GM19324 (cell line): Measurements from ENCODE around the gene KLHL21.

ENCODE experiments used
- ATAC-seq: cut with Tn5 transposase; IDR thresholded peaks from one replicate; pipeline ENCODE4 v1.9.1; 2021; ENCODE audit warnings: mild to moderate bottlenecking, moderate library complexity; ENCODE audit not compliant: unreplicated experiment, low FRiP score

The KLHL21 gene

DNA sequence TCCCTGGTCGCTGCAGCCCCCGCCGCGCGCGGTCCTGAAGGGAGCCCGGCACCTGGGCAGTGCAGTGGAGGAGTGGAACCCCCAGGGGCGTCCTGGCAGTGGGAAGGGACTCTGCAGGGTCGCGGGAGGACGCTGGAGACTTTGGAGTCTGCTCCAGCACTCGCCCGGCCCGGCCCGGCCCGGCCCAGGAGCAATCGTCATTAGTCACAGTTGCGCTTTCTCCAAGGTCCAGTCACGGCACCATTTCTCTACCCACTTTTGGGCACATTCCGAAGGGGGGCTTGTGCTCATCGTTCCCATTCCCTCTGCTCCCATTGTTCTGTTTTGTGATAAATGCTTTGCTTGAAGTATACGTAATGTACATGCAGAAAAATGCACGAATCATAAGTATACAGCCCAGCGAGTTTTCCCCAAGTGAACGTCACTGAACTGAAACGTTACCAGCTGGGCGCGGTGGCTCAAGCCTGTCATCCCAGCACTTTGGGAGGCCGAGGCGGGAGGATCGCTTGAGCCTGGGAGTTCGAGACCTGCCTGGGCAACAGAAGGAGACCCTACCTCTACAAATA lies 23.0 kb upstream of the KLHL21 start:
- ATAC-seq, result peak; percentile 28

DNA sequence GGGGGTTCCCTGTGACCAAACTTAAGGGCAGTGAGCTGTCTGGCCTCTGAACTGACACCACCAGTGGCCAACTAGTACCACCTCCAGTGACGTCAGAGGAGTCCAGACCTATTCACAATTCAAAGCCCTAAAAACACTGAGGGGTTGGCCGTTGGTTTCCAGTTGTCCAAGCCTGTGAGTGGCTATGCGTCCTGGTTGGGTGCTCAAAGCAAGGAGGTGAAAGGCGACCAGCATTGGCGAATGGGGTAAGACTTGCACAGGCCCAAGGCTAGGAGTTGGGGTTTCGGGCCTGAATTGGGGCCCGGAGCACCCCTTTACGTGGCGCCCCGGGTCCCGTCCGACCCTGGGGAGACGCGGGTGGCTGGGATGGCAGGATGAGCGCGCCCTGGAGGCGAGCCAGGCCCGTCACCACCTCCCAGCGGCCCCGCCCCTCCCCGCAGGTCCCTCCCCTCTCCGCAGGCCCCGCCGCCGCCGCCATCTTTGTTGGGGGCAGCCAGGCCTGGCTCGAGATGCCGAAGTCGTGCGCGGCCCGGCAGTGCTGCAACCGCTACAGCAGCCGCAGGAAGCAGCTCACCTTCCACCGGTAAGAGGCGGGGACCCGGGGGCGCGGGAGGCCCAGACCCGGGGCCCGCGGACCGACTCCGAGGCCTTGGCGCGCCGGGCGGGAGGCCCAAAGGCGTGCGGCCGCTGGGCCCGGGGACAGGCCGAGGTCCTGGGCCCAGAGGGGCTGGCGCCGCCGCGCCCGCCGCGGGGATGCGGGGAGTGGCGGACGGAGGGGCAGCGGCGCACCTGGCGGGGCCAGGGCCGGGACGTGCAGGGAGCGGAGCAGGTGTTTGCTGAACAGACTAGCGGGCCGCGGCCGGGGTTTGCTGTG lies 22.3 kb upstream of the KLHL21 start, which contains the start of gene THAP3:
Gene THAP3 (plus strand): TSS at position 159 of the 874 bp plus-strand sequence. CDS start 351 bp downstream, at position 510.
- ATAC-seq, result peak; percentile 78

DNA sequence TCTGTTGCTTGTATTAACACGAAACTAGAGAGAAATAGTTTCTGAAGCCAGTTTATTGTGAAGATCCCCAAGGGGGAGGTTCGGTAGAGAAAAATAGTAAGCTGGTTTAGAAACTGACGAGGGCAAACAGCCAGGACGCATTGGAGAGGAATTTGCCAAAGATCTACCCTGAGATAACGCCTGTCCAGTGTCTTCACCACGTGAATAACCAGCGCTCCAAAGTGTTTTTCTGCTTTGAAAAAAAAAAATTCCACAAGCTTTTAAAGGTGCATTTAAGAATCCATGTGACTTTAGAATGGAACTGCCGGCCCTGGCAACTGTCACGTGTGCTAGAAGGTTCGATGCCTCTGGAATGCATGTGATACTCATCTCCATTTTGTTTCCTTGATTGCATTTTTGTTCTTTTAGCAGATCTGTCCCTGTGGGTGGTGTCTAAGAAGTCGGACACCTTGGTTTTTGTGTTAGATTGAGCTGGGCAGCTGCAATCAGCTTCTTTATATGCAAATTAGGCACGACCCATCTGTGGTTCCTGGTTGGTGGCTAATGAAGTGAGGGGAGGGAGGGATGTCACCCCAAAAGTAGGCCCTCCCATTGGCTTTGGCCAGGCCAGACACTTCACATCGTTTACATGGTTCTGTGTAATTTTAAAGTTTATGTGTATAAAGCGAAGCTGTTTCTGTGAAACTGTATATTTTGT lies 20.7 kb upstream of the KLHL21 start:
- no peak for ATAC-seq

DNA sequence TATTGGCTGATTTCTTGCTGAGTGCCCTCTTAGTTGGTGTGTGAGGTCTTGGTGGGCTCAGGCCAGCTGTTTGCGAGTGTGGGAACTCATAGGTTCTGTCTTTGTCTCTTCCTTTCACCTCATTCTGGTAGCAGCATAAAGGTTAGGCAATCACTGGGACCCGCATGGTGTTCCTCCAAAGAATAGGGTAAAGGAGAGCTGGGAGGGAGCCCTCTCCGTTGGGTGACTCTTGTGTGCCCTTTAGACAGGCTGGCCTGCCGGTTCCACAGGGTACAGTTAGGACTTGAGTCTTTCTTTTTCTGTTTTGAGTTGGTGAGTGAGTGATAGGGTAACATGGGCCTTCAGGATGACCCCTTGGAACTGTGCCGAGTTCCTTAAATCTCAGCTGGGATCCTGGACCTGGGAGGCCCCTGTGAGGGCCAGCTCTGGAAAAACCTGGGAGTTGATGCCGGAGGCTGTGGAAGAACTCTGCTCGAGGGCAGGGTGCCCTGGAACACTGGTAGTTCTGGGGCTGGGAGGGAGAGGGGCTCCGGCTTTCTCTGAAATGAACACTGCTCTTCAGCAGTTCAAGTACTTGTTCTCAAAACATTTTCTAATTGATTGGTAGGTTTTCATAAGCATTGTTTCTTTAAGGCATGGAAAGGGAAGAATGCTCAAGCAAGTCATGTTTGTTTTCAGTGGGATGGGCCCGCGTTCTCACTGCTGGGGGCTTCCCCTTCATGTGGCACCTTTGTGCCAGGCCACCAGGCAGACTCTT lies 19.9 kb upstream of the KLHL21 start:
- no peak for ATAC-seq

DNA sequence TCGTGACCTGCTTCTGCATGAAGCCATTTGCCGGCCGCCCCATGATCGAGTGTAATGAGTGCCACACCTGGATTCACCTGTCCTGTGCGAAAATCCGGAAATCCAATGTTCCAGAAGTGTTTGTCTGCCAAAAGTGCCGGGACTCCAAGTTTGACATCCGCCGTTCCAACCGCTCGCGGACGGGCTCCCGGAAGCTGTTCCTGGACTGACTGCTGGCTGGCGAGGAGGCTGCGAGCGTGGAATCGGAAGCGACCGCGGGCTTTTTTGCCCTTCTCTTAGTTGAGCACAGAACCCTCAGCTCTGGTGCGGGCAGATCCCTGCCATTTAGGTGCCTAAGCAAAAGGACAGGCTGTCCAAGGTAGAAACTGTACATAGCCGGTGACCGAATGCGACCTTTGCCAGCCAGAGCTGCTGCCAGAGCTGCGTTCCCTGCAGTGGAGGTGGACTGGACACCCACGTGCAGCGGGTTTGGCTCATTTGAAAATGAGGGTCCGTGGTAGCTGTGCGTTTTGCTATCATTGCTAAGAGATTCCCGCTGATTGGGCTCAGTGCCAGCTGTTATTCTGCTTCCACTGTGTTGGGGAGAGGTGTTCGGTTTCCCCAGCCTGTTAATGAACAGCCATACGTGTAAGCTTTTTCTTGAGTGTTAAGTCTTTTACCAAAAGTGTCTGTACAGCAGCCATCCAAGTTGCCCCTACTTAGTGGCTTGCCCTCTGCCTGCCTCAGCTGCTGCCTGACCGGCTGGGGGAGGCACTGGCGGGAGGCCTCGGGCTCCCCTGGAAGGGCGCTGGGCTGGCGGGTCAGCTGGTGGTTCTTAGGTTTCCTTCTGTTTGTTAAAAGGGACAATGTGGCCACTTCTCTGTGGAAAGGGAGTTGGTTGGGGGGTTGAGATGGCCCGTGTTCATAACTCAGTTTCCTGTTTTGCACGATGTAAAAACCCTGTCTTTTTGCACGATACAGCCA lies 19.0 kb upstream of the KLHL21 start:
- no peak for ATAC-seq

DNA sequence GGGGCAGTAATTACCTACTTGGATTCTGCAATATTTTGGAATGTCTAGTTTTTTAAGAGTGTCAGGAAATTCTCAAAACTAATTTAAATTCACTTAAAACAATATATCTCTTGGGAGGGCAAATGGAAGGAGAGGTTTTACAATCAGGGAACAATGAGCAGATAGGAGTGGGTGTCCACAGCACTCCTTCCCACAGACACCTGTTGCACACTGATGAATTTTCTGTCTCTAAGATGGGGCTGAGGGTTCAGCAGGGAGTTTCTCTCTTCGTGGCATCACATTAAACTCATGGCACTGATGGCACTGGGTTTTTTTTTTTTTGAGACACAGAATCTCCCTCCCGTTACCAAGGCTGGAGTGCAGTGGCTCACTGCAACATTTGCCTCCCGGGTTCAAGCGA lies 16.4 kb upstream of the KLHL21 start:
- no peak for ATAC-seq

DNA sequence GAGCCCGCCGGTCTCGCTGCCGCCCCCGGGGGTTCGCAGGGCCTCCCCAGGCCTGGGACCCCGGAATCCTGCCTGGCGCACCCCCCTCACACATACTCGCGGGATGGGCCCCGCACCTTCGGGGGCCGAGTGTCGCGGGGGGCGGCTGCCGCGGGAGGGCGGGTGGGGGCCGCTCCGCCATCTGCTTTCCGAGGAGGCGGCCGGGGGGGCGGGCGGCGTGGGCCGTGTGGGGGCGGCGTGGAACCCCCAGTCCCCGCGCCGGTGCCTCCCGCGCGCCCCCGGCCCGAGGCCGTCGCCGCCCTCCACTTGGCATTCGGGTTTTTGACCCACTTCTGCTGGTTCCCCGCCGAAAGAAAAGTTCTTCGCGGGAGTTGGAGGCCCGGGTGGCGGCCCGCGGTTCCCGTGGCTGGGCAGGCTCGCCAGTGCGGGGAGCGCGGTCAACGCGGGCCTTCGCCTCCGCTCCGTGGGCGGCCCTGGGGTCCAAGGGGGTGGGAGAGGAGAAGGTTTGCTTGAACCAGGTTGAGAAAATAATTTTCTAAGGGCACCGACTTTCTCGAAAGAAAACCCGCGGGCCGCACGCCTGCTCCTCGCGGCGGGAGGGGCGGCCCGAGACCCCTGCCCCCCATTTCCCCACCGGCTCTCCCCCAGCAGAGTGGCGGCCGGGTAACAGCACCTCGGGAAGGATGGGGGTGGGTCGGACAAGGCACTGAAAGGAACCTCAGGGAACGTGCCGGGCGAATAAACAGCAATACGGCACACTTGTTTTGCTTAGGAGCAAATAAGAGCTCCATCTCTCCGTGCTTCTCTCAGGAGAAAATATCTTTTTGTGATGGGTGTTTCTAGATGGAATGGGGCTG lies 12.5 kb upstream of the KLHL21 start:
- no peak for ATAC-seq

DNA sequence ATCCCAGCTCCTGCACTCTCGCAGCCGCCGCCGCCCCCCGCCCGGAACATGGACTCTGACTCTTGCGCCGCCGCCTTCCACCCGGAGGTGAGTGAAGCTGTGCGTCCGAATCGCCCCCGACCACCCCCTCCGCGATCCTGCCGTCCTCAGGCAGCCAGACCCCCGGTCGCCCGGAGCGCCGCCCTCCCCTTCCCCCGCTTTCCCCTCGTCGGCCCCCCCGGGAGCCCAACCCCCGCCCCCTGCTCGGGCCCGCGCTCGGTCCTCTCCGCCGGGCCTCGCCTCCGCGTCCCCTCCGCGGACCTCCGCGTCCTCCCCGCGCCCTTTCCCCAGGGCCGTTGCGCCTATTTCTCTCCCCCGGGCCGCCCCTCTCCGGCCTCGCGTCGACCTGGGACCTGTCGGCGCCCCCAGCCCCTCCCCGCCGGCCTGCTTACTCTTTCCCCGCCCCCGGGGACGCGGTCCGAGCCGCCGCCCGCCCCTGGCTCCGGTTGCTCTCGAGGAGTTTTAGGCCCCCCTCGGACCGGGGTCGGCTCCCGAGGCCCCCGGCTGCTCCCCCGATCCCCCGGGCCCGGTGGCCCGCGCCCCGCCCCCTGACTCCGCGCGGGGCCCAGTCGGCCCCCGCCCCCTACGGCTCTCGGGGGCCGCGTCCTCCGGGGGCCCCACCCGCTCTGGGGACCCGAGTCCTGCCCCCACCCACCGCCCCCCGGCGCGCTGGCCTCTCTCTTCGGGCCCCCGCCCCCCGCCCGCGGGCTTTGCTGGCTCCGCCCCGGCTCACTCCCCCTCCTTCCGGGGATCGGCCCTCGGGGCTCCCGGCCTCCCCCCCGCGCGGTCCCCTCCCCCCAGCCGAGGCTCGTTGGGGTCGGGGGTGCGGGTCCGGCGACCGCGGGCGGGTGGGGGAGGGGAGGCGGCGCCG lies 11.6 kb upstream of the KLHL21 start:
- no peak for ATAC-seq

DNA sequence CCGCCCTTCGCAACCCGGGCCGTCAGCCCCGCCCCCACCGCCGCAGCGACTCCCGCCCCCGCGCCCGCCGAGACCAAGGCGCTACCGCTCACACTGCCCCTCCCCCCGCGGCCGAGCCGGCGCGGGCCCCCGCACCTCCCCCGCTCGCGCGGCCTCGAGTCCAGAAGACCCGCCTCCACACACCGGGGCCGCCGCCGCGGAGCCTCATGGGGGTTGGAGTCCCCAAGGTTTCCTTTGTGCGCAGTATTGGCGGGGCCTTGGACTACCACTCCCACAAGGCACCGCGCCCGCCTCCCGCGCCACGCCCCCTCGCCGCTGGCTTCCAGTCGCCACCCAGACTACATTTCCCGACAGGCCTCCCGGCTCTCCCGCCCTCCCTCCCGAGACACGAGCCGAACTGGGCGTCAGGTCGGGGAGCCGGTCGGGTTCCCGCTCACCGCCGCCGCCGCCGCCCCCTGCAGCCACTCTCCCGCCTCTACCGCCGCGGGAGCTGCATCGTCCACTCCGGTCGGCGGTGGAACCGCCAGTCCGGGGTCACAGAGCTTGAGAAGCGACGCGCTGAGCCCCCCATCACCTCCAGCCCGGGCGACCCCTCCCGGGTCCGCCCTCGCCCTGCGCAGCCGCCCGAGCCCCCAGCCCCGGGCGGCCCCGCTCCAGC lies 10.8 kb upstream of the KLHL21 start, which contains the start of gene PHF13:
Gene PHF13 (plus strand): TSS at position 371 of the 658 bp plus-strand sequence. CDS start 336 bp downstream, outside the sequence.
- ATAC-seq, result peak; percentile 96

DNA sequence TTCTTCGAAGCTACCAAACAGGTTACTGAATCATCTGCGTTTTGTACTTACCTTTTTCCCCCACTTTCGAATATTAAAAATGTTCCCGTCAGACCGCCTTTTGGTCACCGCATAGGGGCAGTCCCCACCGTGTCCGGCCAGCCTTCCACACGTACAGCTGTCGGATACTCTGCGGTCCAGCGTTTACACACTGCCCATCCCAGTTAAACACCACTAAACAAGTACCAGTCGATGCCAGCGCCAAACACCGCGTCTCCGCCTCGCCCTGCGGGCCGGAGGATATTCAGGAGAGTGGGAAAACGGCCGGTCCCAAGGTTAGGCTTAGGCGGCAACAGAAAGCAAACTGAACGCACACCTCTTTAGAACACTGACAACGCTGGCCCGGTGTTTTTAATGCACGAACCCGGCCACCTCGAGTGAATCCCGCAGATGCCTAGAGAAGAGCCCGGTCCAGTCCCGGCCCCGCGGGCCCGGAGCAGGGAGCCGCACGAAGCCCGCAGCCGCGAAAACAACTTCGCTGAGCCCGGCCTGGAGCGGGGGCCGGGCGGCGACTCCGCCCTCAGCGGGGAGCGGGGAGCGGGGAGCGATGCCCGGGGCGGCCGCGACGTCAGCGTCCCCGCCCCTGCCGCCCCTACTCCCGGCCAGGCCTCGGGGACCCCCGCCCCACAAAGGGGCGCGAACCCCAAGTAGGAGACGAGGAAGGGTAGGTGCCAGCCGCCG lies 10.1 kb upstream of the KLHL21 start:
- no peak for ATAC-seq

DNA sequence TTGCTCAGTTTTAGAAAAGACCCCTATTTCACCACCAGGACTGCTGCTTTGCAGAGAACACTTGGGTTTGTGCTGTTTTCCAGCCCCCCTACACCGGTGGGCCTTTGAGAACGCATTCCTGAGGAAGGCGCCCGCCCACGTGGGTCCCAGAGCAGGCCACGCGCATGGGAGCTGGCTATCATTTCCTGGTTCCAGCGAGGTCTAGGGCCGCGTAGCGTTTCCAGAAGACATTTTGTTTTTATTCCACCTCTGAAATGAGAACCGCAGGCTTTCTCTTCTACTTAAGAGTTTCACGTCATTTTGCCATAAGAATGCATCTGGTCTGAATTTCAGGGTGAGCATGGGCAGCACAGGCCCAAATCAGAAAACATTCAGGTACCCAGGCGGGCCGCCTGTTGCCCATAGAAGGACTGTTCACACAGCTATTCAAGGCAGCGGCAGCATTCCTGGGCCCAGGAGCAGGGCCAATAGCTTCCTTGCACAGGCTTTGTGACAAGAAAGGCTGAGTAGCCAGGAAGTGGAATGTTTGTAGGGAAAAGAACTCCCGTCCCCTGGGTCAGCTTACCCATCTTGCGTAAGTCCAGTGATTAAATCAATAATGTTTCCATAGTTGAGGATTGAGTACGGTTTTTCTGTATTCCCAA lies 1.4 kb upstream of the KLHL21 start:
- ATAC-seq, result no peak

DNA sequence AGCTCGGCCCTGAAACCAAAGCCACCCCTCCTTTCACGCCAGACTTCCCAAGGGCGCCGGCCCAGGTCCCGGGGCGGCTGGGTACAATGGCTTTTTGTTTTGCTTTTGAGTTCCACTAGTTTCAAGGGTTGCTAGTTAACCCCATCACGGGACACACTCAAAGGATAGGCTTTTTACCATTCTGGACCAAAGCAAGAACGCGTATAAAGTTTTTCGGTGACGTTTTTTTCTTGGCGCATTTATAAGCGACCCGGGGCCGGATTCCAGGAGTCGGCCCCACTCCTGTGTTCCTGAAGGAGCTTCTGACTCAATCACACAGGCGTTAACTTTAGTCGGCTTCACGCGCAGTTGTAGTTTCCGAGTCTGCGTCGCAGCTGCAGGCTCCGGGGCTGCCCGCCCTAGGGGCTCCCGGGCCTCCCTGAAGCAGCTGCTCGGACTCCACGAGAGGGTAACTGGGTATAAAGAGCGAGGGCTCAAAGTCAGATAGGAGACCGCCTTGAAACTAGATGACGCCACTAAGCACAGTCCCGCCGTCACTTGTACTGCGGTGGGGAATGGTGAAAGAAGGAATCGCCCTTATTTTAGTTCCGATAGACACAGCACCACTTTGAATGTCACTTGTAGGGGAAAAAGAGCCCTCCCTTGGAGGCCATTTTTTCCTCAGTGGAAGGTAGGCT lies 707 bp upstream of the KLHL21 start:
- ATAC-seq, result peak; percentile 11

DNA sequence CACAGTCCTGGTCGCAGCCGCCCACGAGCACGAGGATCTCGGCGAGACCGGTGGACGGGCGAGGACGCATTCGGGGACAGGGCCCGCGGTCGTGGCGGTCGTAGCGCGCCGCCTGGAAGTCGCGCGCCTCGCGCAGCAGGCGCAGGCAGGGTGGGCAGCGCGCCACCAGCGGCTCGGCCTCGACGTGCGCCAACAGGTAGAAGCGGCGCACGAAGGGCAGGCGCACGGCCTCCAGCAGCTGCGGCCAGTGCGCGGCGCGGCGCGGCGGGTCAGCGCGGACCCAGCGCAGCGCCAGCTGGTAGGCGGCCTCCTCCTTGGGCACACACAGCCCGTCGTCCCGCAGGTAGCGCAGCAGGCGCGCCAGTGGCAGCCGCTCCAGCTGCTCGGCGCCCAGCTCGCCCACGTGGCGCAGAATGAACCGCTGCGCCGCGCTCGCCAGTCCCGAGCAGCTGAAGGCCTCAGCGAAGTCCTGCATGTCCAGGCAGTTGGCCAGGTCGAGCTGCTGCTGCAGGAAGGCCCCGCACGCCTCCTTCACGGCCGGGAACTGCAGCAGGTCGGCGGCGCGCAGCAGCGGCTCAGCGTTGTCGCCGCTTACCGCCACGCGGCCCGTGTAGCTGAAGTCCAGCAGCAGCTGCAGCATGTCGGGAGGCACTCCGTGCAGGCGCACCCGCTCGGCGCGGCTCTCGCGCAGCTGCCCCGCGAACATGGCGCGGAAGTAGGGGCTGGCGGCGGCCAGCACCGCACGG lies 573 bp downstream of the KLHL21 start:
- ATAC-seq, result peak; percentile 17

DNA sequence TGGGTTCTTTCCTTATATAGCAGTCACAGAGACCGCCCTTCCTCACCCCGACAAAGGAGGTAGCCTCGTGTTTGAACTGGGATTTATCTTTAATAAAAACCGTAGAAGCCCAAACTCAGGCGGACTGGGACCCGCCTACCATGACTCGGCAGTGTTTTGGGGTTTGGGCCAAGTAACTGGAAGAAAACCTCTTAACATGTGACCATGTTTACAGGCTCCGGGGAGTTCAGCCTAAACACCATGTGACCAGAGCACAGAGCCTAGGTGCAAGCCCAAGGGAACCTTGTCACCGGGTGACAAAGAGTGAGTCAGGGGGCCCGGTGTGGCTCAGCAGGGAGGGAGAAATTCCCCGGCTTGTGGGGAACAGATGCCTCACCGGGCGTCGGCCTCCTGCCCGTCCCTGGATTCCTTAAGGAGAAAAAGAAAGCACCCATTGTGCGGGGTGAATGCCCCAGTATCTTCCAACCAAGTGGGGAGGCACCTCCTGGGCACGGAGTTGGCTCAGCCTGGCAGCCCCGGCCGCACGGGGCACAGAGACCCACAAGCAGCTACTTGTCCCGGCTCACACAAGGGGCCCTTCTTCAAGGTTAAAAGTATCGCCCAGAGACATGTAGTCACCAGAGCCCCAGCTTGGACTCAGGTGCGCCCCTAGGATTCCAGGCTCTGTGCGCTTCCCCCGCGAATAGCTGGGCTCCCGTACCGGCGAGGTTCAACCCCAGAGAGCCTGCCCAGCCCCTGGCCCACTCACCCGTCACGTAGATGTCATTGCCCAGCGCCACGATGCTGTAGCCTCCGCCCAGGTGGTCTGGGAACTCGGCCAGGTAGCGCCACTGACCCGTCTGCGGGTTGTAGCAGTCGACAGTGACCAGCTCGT lies 1.4 kb downstream of the KLHL21 start:
- no peak for ATAC-seq
